Mesenchymal stem cell (in vitro differentiated cells and primary cell): ENCODE measurements around the gene TBC1D22A.

ENCODE experiments used
- DNase-seq: peaks from one replicate; pipeline ENCODE4 v3.0.0-alpha.2; 2013
- H2AFZ ChIP-seq: one replicate; pipeline ENCODE4 v1.6.1; 2013; ENCODE audit warnings: low read depth, mild to moderate bottlenecking, control low read depth, inconsistent platforms, low read length, moderate library complexity
- H2AK5ac ChIP-seq: 2 replicates; pipeline ENCODE4 v1.6.1; 2013; ENCODE audit warnings: low read length, moderate library complexity, mild to moderate bottlenecking, inconsistent platforms; ENCODE audit not compliant: severe bottlenecking
- H2BK120ac ChIP-seq: one replicate; pipeline ENCODE4 v1.6.1; 2013; ENCODE audit warnings: low read depth, mild to moderate bottlenecking, inconsistent platforms, low read length, moderate library complexity
- H2BK12ac ChIP-seq, 2 experiments: one replicate each; pipeline ENCODE4 v1.6.1; 2013; ENCODE audit warnings: inconsistent platforms in 2 of 2, low read length in 2 of 2, mild to moderate bottlenecking in 2 of 2, moderate library complexity in 2 of 2, control low read depth in 1 of 2
- H2BK15ac ChIP-seq: one replicate; pipeline ENCODE4 v1.6.1; 2013; ENCODE audit warnings: mild to moderate bottlenecking, low read depth, inconsistent platforms; ENCODE audit not compliant: poor library complexity, severe bottlenecking
- H2BK5ac ChIP-seq: 2 replicates; pipeline ENCODE4 v1.6.1; 2013; ENCODE audit warnings: low read depth, mild to moderate bottlenecking, low read length, control low read depth, inconsistent platforms; ENCODE audit not compliant: poor library complexity, severe bottlenecking
- H3K14ac ChIP-seq, 2 experiments: one replicate each; pipeline ENCODE4 v1.6.1; 2013; ENCODE audit warnings: inconsistent platforms in 2 of 2, low read length in 2 of 2, control low read depth in 1 of 2, mild to moderate bottlenecking in 1 of 2, moderate library complexity in 1 of 2
- H3K18ac ChIP-seq, 2 experiments: one replicate each; pipeline ENCODE4 v1.6.1; 2013; ENCODE audit warnings: inconsistent platforms in 2 of 2, low read length in 2 of 2, control low read depth in 1 of 2, low read depth in 1 of 2, mild to moderate bottlenecking in 1 of 2
- H3K23ac ChIP-seq, 2 experiments: one replicate each; pipeline ENCODE4 v1.6.1; 2013; ENCODE audit warnings: inconsistent platforms in 2 of 2, low read length in 2 of 2, mild to moderate bottlenecking in 2 of 2, moderate library complexity in 2 of 2, control low read depth in 1 of 2
- H3K27ac ChIP-seq: 2 replicates; pipeline ENCODE4 v1.5.1; 2013; ENCODE audit warnings: mild to moderate bottlenecking, moderate library complexity, low read length, control low read depth, inconsistent platforms; ENCODE audit not compliant: poor library complexity, severe bottlenecking
- H3K27me3 ChIP-seq, 2 experiments: 2 replicates each; pipeline versions ENCODE4 v1.6.1 to v1.7.0; 2013; ENCODE audit warnings: low read length in 2 of 2, mild to moderate bottlenecking in 2 of 2, moderate library complexity in 2 of 2, control low read depth in 1 of 2, inconsistent platforms in 1 of 2; ENCODE audit not compliant: control insufficient read depth in 1 of 2, insufficient read depth in 1 of 2
- H3K36me3 ChIP-seq, 2 experiments: 2 replicates each; pipeline versions ENCODE4 v1.6.1 to v1.7.0; 2013; ENCODE audit warnings: low read length in 2 of 2, control low read depth in 1 of 2, inconsistent platforms in 1 of 2, low read depth in 1 of 2, mild to moderate bottlenecking in 1 of 2; ENCODE audit not compliant: insufficient read depth in 2 of 2, control insufficient read depth in 1 of 2
- H3K4ac ChIP-seq, 2 experiments: one replicate each; pipeline ENCODE4 v1.6.1; 2013; ENCODE audit warnings: inconsistent platforms in 2 of 2, low read length in 2 of 2, mild to moderate bottlenecking in 2 of 2, moderate library complexity in 2 of 2, control low read depth in 1 of 2, low read depth in 1 of 2
- H3K4me1 ChIP-seq: 2 replicates; pipeline ENCODE4 v1.6.1; 2013; ENCODE audit warnings: low read depth, low read length, control low read depth; ENCODE audit not compliant: control insufficient read depth, insufficient read depth
- H3K4me2 ChIP-seq: 2 replicates; pipeline ENCODE4 v1.6.1; 2013; ENCODE audit warnings: low read length, mild to moderate bottlenecking, inconsistent platforms; ENCODE audit not compliant: poor library complexity, severe bottlenecking
- H3K4me3 ChIP-seq, 2 experiments: 2 replicates each; pipeline versions ENCODE4 v1.5.1 to v1.7.0; 2013; ENCODE audit warnings: low read length in 2 of 2, mild to moderate bottlenecking in 2 of 2, control low read depth in 1 of 2, low read depth in 1 of 2; ENCODE audit not compliant: insufficient read depth in 1 of 2
- H3K79me1 ChIP-seq: replicated peaks from 2 replicates; pipeline ENCODE4 v1.6.1; 2013; ENCODE audit warnings: mild to moderate bottlenecking, control low read depth, low read length, inconsistent platforms; ENCODE audit not compliant: poor library complexity, severe bottlenecking
- H3K9ac ChIP-seq: 2 replicates; pipeline ENCODE4 v1.7.0; 2013; ENCODE audit warnings: mild to moderate bottlenecking, low read length, moderate library complexity
- H3K9me3 ChIP-seq: 2 replicates; pipeline ENCODE4 v1.7.0; 2013; ENCODE audit warnings: mild to moderate bottlenecking, low read length; ENCODE audit not compliant: control insufficient read depth
- H4K8ac ChIP-seq: one replicate; pipeline ENCODE4 v1.6.1; 2013; ENCODE audit warnings: inconsistent platforms, mild to moderate bottlenecking, low read length, moderate library complexity
- H4K91ac ChIP-seq: one replicate; pipeline ENCODE4 v1.6.1; 2013; ENCODE audit warnings: mild to moderate bottlenecking, low read length, inconsistent platforms
- WGBS: methylation state at CpG from one replicate; pipeline ENCODE4 v1.1.7; 2013; ENCODE audit warnings: mixed read lengths; 5-methylcytosine and 5-hydroxymethylcytosine counted together

Gene TBC1D22A

DNA sequence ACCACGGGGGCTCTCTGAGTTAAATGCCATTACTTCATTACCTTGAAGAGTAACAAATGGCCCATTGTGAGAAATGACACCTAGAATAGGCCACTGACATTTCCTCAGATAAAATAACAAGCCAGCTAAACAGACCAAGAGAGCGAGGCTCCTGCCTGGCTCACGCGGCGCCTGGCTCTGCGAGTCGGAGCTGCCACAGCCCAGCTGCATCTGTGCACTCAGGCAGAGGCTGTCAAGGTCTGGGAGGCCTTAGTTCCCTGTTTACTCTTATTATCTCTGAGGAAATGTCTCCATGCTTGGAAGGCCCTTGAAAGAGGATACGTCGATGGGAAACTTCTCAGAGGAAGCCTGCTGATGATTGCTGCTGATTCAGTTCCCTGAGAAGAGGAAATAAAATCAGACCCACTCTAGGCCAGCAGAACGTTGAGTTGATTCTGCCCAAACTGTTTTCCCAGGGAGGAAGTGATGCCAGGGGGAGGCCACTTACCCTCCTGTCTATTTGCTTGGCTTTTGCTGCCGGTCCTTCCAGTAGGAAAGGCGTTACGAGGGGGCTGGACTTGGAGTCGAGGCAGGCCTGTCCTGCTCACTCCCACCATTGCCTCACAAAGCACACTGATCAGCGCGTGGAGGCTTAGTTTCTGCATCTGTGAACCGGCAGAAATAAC, 208.8 kb downstream of the TBC1D22A start:
- peak overlapping the region in 1 of 2 experiments; percentile 88 for H3K14ac ChIP-seq
- peaks cover 61% of the 10 kb centered on the region for H3K79me1 ChIP-seq
- peak overlapping the region; percentile 73 for H3K27ac ChIP-seq
- H4K8ac ChIP-seq, result peak overlapping the region; percentile 55
- peak; percentile 81 for DNase-seq
- no peak overlapping the region for H3K9ac ChIP-seq
- peak overlapping the region; percentile 61 for H2BK5ac ChIP-seq
- peaks cover 12 to 31% of the 10 kb centered on the region in 2 experiments for H3K36me3 ChIP-seq
- no peak overlapping the region for H2BK15ac ChIP-seq
- 43% methylated on average over 17 of the region's 17 CpGs for WGBS
- H3K23ac ChIP-seq, result no peak overlapping the region
- no peaks in the 10 kb centered on the region for H3K27me3 ChIP-seq
- H3K4me1 ChIP-seq, result peaks cover 35% of the 10 kb centered on the region
- no peaks in the 10 kb centered on the region for H3K9me3 ChIP-seq
- H3K18ac ChIP-seq, result peak overlapping the region; percentile 37 to 76
- peak overlapping the region; percentile 66 to 94 for H3K4ac ChIP-seq
- H2BK120ac ChIP-seq, result no peak overlapping the region
- H2AFZ ChIP-seq, result no peak overlapping the region
- H2BK12ac ChIP-seq, result no peak overlapping the region
- peak overlapping the region; percentile 33 for H2AK5ac ChIP-seq
- peak overlapping the region; percentile 5 for H4K91ac ChIP-seq
- H3K4me2 ChIP-seq, result no peak overlapping the region
- no peak overlapping the region for H3K4me3 ChIP-seq

DNA sequence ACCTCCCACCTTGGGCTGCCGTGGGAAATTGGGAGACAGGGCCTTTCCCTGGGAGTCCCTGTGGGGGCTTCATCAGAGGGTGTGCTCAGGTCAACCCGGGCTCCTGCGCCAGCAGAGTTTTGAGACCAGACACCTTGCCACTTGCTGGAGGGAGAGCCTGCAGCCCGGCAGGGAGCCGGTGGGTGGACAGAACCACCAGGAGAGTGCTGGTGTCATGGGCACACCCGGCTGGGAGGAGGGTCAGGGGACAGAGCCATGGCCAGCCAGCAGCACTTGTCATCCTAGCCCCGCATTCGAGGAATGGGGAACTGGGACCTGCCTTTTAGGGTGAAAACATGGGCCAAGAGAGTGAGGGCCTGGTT, 209.3 kb downstream of the TBC1D22A start:
- Histone ChIP-seq H3K27ac (peak overlapping the region; percentile 73), H3K27me3 (no peaks in the 10 kb centered on the region), H2BK120ac (no peak overlapping the region), H2AFZ (no peak overlapping the region), H2BK5ac (no peak overlapping the region), H3K4me3 (peak overlapping the region in 1 of 2 experiments; percentile 17), H3K18ac (peak overlapping the region; percentile 37 to 76), H3K9me3 (no peaks in the 10 kb centered on the region), H3K4me1 (peaks cover 35% of the 10 kb centered on the region), H3K4ac (peak overlapping the region; percentile 42 to 94), H3K79me1 (peaks cover 64% of the 10 kb centered on the region), H3K36me3 (peaks cover 17 to 35% of the 10 kb centered on the region in 2 experiments), H2AK5ac (peak overlapping the region; percentile 33), H3K9ac (no peak overlapping the region), H4K91ac (peak overlapping the region; percentile 5), H2BK15ac (no peak overlapping the region), H2BK12ac (peak overlapping the region in 1 of 2 experiments; percentile 7), H3K23ac (no peak overlapping the region), H3K14ac (peak overlapping the region in 1 of 2 experiments; percentile 88), H3K4me2 (no peak overlapping the region), H4K8ac (peak overlapping the region; percentile 1)
- no peak for DNase-seq
- WGBS, result 93% methylated on average over 8 of the region's 8 CpGs

DNA sequence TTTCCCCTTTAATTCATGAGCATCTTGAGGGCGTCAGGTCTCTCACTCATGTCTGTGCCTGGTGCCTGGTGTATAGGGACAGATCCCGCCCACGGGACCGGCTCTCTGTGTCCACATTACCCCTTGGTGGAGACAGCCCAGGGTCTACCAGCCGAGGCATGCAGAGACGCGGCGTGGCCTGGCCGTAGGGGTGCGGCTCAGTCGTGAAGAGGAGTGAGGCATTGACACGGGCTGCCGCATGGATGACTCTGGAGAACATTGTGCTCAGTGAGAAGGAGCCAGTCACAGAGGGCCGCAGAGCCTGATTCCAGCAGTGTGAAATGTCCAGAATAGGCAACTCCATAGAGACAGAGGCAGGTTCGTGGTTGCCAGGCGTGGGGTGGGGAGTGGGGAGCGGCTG, 209.8 kb downstream of the TBC1D22A start:
- no peak overlapping the region for H3K4me2 ChIP-seq
- no peak overlapping the region for H2AFZ ChIP-seq
- H3K9ac ChIP-seq, result no peak overlapping the region
- no peak overlapping the region for H2BK120ac ChIP-seq
- H4K8ac ChIP-seq, result peak overlapping the region; percentile 65
- H3K4me3 ChIP-seq, result peak overlapping the region in 1 of 2 experiments; percentile 22
- DNase-seq, result no peak
- peak overlapping the region in 1 of 2 experiments; percentile 16 for H3K14ac ChIP-seq
- H3K79me1 ChIP-seq, result peaks cover 63% of the 10 kb centered on the region
- H3K9me3 ChIP-seq, result no peaks in the 10 kb centered on the region
- peaks cover 35% of the 10 kb centered on the region for H3K4me1 ChIP-seq
- H2BK15ac ChIP-seq, result no peak overlapping the region
- H2AK5ac ChIP-seq, result peak overlapping the region; percentile 17
- no peak overlapping the region for H3K4ac ChIP-seq
- no peak overlapping the region for H3K23ac ChIP-seq
- H4K91ac ChIP-seq, result no peak overlapping the region
- no peaks in the 10 kb centered on the region for H3K27me3 ChIP-seq
- H2BK12ac ChIP-seq, result no peak overlapping the region
- H2BK5ac ChIP-seq, result no peak overlapping the region
- H3K27ac ChIP-seq, result no peak overlapping the region
- H3K18ac ChIP-seq, result no peak overlapping the region
- peaks cover 20 to 37% of the 10 kb centered on the region in 2 experiments for H3K36me3 ChIP-seq
- WGBS, result 92% methylated on average over 17 of the region's 17 CpGs

DNA sequence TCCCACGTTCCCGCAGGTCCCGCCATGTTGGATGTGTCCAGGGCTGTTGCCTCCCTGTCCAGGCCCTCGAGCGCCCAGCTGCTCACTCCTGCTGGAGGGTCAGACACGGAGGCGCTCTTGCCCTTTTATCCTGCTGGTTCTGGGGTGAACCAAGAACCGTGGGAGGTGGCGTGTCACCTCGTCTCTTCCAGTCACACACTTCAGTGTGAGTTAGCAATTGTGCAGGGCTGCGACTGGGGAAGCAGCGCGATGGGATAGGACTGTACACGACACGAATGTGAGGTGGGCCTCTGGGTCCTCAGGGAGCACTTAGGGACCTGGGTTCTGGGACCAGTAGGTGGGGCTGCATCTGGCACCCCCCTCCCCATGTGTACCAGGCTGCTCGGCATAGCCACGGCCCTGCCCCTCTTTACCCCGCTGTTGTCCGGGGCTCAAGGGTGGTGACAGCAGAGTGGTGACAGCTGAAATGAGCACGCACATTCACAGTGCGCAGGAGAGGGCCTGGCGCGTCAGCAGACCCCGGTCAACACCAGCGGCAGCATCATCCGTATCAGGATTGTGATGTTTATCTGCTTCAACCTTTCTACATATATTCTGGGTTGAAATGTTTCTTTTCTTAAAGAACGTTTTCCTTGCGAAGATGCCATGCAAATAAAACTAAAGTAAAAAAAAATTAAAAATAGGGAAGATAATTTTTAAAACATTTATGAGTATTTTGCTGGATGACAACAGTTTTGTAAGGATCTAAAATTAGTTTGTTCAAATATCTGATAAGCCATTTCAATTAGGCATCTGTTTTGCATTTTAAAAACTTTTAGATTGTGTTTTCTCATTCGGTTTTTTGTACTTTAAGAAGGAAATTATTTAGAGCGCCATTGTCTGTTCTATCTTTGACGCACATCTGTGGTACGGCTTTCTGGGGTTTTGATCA, 210.7 kb downstream of the TBC1D22A start:
- no peak for DNase-seq
- peaks cover 26 to 38% of the 10 kb centered on the region in 2 experiments for H3K36me3 ChIP-seq
- no peak overlapping the region for H2AFZ ChIP-seq
- H3K4me3 ChIP-seq, result no peak overlapping the region
- H3K18ac ChIP-seq, result no peak overlapping the region
- H2AK5ac ChIP-seq, result no peak overlapping the region
- H3K27me3 ChIP-seq, result no peaks in the 10 kb centered on the region
- H3K27ac ChIP-seq, result no peak overlapping the region
- H3K4ac ChIP-seq, result no peak overlapping the region
- no peak overlapping the region for H2BK5ac ChIP-seq
- WGBS, result 98% methylated on average over 24 of the region's 32 CpGs
- no peak overlapping the region for H4K8ac ChIP-seq
- no peak overlapping the region for H4K91ac ChIP-seq
- no peak overlapping the region for H3K9ac ChIP-seq
- H2BK12ac ChIP-seq, result no peak overlapping the region
- H3K79me1 ChIP-seq, result peaks cover 59% of the 10 kb centered on the region
- H3K4me2 ChIP-seq, result no peak overlapping the region
- H3K14ac ChIP-seq, result no peak overlapping the region
- H2BK15ac ChIP-seq, result no peak overlapping the region
- peaks cover 31% of the 10 kb centered on the region for H3K4me1 ChIP-seq
- H3K23ac ChIP-seq, result no peak overlapping the region
- no peak overlapping the region for H2BK120ac ChIP-seq
- no peaks in the 10 kb centered on the region for H3K9me3 ChIP-seq
